ENCODE measurements around the gene ARID5B.

DNA sequence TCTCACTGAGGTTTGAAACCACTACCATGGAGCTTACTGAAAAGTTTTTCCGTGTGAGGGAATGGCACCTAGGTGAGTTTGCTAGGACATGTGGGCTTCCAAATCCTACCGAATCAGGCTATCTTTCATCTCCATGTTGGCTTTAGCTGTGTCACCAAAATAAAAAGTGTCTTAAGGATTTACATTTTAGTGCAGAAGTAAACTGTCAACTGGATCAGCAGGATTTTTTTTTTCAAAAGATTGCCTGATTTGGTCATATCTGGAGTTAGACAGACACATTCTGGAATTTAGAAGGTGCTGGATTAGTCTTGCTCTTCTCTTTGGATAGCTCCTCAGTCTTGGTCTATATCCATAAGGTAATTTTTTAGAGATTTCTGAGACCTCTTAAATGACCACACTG, 5.5 kb downstream of the ARID5B start:
- TF ChIP-seq, protein P1, sequence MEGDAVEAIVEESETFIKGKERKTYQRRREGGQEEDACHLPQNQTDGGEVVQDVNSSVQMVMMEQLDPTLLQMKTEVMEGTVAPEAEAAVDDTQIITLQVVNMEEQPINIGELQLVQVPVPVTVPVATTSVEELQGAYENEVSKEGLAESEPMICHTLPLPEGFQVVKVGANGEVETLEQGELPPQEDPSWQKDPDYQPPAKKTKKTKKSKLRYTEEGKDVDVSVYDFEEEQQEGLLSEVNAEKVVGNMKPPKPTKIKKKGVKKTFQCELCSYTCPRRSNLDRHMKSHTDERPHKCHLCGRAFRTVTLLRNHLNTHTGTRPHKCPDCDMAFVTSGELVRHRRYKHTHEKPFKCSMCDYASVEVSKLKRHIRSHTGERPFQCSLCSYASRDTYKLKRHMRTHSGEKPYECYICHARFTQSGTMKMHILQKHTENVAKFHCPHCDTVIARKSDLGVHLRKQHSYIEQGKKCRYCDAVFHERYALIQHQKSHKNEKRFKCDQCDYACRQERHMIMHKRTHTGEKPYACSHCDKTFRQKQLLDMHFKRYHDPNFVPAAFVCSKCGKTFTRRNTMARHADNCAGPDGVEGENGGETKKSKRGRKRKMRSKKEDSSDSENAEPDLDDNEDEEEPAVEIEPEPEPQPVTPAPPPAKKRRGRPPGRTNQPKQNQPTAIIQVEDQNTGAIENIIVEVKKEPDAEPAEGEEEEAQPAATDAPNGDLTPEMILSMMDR (conservative IDR thresholded peaks at IDR 0.05; ENCODE audit: low read depth in 2 of 2) = no peak
- no peak for TF ChIP-seq POLR2AphosphoS5 (IDR thresholded peaks at IDR 0.05; ENCODE audit: low read depth)

All from GM23338 (cell line).